ENCODE measurements around the gene SPOUT1. TPM values are rescaled to one million over a fixed set of nuclear protein-coding genes. Genes with fewer than 3 reads are reported as not detected.
"Not testable (repeated sequence)": the region's sequence is repeated elsewhere in the genome, so short reads cannot be mapped to it uniquely, and the experiment has no call there.

Gene SPOUT1
- total RNA-seq, 1 experiment from 2014 or later = 59.6 TPM

DNA sequence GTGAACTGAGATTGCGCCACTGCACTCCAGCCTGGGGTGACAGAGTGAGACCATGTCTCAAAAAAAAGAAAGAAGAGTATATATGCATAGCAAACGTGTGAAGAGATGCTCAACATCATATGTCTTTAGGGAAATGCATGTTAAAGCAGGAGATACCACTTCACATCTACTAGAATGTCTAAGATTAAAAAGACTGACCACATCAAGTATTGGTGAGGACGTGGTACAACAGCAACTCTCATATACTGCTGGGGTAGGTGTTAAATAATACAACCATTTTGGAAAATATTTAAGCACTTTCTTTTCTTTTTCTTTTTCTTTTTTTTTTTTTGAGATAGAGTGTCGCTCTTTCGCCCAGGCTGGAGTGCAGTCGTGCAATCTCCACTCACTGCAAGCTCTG, 44.2 kb downstream of the SPOUT1 start:
- Histone ChIP-seq H3K4me3 (no peak overlapping the region), H3K36me3 (ENCODE audit: low read depth) (0 out of 2 replicates have a peak, but pooled peaks cover 3% of the 10 kb centered on the region), H3K27ac (no peak overlapping the region), H3K9me3 (ENCODE audit: insufficient read depth, low read depth) (no peaks in the 10 kb centered on the region), H3K4me1 (replicated peaks; ENCODE audit: insufficient read depth) (peaks cover 16% of the 10 kb centered on the region), H3K4me2 (no peak overlapping the region), H3K27me3 (ENCODE audit: insufficient read depth, low read depth) (no peaks in the 10 kb centered on the region), H3K79me2 (ENCODE audit: low read depth) (peaks cover 24% of the 10 kb centered on the region), H3K9me2 (ENCODE audit: insufficient read depth) (no peaks in the 10 kb centered on the region), H2AFZ (no peak overlapping the region), H4K20me1 (ENCODE audit: insufficient read depth) (no peaks in the 10 kb centered on the region), H3F3A (ENCODE audit: insufficient read depth, low read depth) (peaks cover 11% of the 10 kb centered on the region; the same call in 1 of the 2 replicates)
- CTCF ChIA-PET = interaction anchor here (0.6 kb wide), 1 partner anchor 26 kb away, joined by 6 read pairs; no protein-coding TSS in a partner anchor
- intact Hi-C loops (cut with micrococcal nuclease; ENCODE audit: unreplicated experiment) = no loop called here
- no TSS peak for BruUV-seq (replicated peaks)
- POLR2A ChIA-PET (ENCODE audit: unreplicated experiment) = interaction anchor here (0.7 kb wide), 1 partner anchor 89 kb away, joined by 14 read pairs; no protein-coding TSS in a partner anchor
- TF ChIP-seq EZH2 (IDR thresholded peaks at IDR 0.05; ENCODE audit: low read depth) = no peak
- TF ChIP-seq, protein P1, sequence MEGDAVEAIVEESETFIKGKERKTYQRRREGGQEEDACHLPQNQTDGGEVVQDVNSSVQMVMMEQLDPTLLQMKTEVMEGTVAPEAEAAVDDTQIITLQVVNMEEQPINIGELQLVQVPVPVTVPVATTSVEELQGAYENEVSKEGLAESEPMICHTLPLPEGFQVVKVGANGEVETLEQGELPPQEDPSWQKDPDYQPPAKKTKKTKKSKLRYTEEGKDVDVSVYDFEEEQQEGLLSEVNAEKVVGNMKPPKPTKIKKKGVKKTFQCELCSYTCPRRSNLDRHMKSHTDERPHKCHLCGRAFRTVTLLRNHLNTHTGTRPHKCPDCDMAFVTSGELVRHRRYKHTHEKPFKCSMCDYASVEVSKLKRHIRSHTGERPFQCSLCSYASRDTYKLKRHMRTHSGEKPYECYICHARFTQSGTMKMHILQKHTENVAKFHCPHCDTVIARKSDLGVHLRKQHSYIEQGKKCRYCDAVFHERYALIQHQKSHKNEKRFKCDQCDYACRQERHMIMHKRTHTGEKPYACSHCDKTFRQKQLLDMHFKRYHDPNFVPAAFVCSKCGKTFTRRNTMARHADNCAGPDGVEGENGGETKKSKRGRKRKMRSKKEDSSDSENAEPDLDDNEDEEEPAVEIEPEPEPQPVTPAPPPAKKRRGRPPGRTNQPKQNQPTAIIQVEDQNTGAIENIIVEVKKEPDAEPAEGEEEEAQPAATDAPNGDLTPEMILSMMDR (conservative IDR thresholded peaks at IDR 0.05) = no peak
- DNase-seq = no peak

DNA sequence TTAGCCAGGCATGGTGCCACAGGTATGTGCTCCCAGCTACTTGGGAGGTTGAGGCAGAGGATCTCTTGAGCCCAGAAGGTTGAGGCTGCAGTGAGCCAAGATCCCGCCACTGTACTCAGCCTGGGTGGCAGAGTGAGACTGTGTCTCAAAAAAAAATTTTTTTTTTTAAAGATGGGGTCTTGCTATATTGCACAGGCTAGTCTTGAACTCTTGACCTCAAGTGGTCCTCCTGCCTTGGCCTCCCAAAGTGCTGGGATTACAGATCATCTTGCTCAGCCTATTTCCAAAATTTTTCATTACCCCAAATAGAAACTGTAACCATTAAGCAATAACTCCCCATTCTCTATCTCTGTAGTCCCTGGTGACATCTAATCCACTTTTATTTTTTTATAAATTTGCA, 46.9 kb downstream of the SPOUT1 start:
- peaks cover 11% of the 10 kb centered on the region for H3K79me2 ChIP-seq (ENCODE audit: low read depth)
- no peak overlapping the region for H2AFZ ChIP-seq
- H3K9me3 ChIP-seq (ENCODE audit: insufficient read depth, low read depth) = no peaks in the 10 kb centered on the region
- POLR2A ChIA-PET (ENCODE audit: unreplicated experiment) = interaction anchor here (0.6 kb wide), 1 partner anchor 25 kb away, joined by 3 read pairs; no protein-coding TSS in a partner anchor
- H3K4me2 ChIP-seq = no peak overlapping the region
- peaks cover 11% of the 10 kb centered on the region; the same call in 1 of the 2 replicates for H3F3A ChIP-seq (ENCODE audit: insufficient read depth, low read depth)
- no peak overlapping the region for H3K27ac ChIP-seq
- TF ChIP-seq, protein P1 (conservative IDR thresholded peaks at IDR 0.05) = no peak
- no peak for TF ChIP-seq EZH2 (IDR thresholded peaks at IDR 0.05; ENCODE audit: low read depth)
- H3K36me3 ChIP-seq (ENCODE audit: low read depth) = no peaks in the 10 kb centered on the region
- CTCF ChIA-PET = interaction anchor here (0.7 kb wide), 1 partner anchor 362 kb away, joined by 4 read pairs; the partner anchor contains the start of gene CERCAM
- no peak overlapping the region for H3K4me3 ChIP-seq
- H3K4me1 ChIP-seq (replicated peaks; ENCODE audit: insufficient read depth) = peaks cover 12% of the 10 kb centered on the region
- intact Hi-C loops (cut with micrococcal nuclease; ENCODE audit: unreplicated experiment) = no loop called here
- DNase-seq = no peak
- BruUV-seq (replicated peaks) = no TSS peak
- H3K27me3 ChIP-seq (ENCODE audit: insufficient read depth, low read depth) = no peaks in the 10 kb centered on the region
- no peaks in the 10 kb centered on the region for H4K20me1 ChIP-seq (ENCODE audit: insufficient read depth)
- no peaks in the 10 kb centered on the region for H3K9me2 ChIP-seq (ENCODE audit: insufficient read depth)

DNA sequence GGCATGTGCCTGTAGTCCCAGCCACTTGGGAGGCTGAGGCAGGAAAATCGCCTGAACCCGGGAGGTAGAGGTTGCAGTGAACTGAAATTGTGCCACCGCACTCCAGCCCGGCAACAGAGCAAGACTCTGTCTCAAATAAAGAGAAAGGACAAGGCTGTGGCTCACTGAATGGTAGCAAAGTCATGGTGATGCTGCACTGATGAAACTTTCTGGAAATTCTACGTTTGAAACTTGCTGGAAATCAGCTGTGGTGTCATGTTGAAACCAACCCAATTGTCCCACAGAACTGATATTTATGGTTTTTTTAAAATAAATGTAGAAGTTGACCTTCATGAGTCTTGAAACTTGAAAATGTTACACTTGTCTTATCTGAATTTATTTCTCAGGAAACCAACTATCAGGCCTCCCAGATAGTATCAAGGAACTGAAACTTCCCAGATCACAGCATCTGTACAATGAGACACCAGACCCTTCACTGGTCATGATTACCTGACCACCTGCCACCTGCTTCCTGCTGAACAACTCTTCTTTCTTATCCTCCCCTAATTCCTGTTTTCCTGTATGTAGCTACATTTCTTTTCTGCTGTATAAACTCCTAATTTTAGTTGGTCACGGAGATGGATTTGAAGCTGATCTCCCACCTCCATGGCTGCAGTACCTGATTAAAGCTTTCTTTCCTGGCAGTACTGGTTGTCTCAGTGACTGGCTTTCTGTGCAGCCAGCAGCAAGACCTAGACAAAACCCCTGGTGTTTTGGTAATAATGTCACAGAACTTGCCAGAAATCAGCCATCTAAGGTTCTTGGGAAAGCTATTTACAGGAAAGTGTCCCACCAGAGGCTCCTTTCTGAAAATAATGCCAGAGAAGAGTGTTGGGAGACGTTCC, 48.2 kb downstream of the SPOUT1 start:
- no peaks in the 10 kb centered on the region for H3K9me3 ChIP-seq (ENCODE audit: insufficient read depth, low read depth)
- H3K27me3 ChIP-seq (ENCODE audit: insufficient read depth, low read depth) = no peaks in the 10 kb centered on the region
- no peak overlapping the region for H3K27ac ChIP-seq
- no peaks in the 10 kb centered on the region for H4K20me1 ChIP-seq (ENCODE audit: insufficient read depth)
- H2AFZ ChIP-seq = peak overlapping the region; percentile 43; the same call in 1 of the 2 replicates
- 0 out of 2 replicates have a peak, but pooled peaks cover under 1% of the 10 kb centered on the region for H3K79me2 ChIP-seq (ENCODE audit: low read depth)
- DNase-seq = no peak
- TF ChIP-seq EZH2 (IDR thresholded peaks at IDR 0.05; ENCODE audit: low read depth) = no peak
- TF ChIP-seq, protein P1 (conservative IDR thresholded peaks at IDR 0.05) = no peak
- BruUV-seq (replicated peaks) = no TSS peak
- peaks cover 7% of the 10 kb centered on the region; the same call in 1 of the 2 replicates for H3F3A ChIP-seq (ENCODE audit: insufficient read depth, low read depth)
- no peak overlapping the region for H3K4me3 ChIP-seq
- POLR2A ChIA-PET (ENCODE audit: unreplicated experiment) = no interaction called here
- CTCF ChIA-PET = interaction anchor here (0.9 kb wide), 1 partner anchor 97 kb away, joined by 3 read pairs; no protein-coding TSS in a partner anchor
- intact Hi-C loops (cut with micrococcal nuclease; ENCODE audit: unreplicated experiment) = no loop called here
- H3K4me1 ChIP-seq (replicated peaks; ENCODE audit: insufficient read depth) = peaks cover 9% of the 10 kb centered on the region
- H3K36me3 ChIP-seq (ENCODE audit: low read depth) = no peaks in the 10 kb centered on the region
- no peaks in the 10 kb centered on the region for H3K9me2 ChIP-seq (ENCODE audit: insufficient read depth)
- H3K4me2 ChIP-seq = no peak overlapping the region

DNA sequence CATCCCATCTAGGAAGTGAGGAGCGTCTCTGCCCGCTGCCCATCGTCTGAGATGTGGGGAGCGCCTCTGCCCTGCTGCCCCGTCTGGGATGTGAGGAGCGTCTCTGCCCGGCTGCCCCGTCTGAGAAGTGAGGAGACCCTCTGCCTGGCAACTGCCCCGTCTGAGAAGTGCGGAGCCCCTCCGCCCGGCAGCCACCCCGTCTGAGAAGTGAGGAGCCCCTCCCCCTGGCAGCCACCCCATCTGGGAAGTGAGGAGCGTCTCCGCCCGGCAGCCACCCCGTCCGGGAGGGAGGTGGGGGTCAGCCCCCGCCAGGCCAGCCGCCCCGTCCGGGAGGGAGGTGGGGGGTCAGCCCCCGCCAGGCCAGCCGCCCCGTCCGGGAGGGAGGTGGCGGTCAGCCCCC, 49.5 kb downstream of the SPOUT1 start:
- H3K4me3 ChIP-seq; H3K9me3 ChIP-seq (ENCODE audit: insufficient read depth, low read depth); H3K4me2 ChIP-seq; H3K27me3 ChIP-seq (ENCODE audit: insufficient read depth, low read depth); H3K4me1 ChIP-seq (replicated peaks; ENCODE audit: insufficient read depth); H3F3A ChIP-seq (ENCODE audit: insufficient read depth, low read depth); H2AFZ ChIP-seq; H3K27ac ChIP-seq; POLR2A ChIA-PET (ENCODE audit: unreplicated experiment); H3K36me3 ChIP-seq (ENCODE audit: low read depth); BruUV-seq (replicated peaks); H3K9me2 ChIP-seq (ENCODE audit: insufficient read depth); DNase-seq; CTCF ChIA-PET; H3K79me2 ChIP-seq (ENCODE audit: low read depth); H4K20me1 ChIP-seq (ENCODE audit: insufficient read depth); intact Hi-C loops (cut with micrococcal nuclease; ENCODE audit: unreplicated experiment): not testable (repeated sequence)
